ENCODE data around the gene APOL1.

Gene APOL1

GRCh38 chr22:36212901-36213300 is 40.0 kb upstream of the APOL1 start:
- TF ChIP-seq CTCF (IDR thresholded peaks at IDR 0.05; ENCODE audit: low read length), result no peak
- no peak for TF ChIP-seq EZH2 (IDR thresholded peaks at IDR 0.05; ENCODE audit: borderline replicate concordance, low read length)
- no peaks in the 10 kb centered on the region for H3K27me3 ChIP-seq (ENCODE audit: insufficient read depth, low read length)
- peaks cover 21% of the 10 kb centered on the region for H3K4me1 ChIP-seq (ENCODE audit: insufficient read depth, low read length, severe bottlenecking)
- H3K36me3 ChIP-seq (ENCODE audit: insufficient read depth, low read length), result 0 out of 2 replicates have a peak, but pooled peaks cover 3% of the 10 kb centered on the region
- no peaks in the 10 kb centered on the region for H3F3A ChIP-seq (ENCODE audit: insufficient read depth, low read length)
- no peak overlapping the region for H3K27ac ChIP-seq (ENCODE audit: low read depth, low read length, poor library complexity, severe bottlenecking)
- no peaks in the 10 kb centered on the region for H3K9me2 ChIP-seq (ENCODE audit: low read depth, low read length)
- H3K9ac ChIP-seq (ENCODE audit: low read length), result no peak overlapping the region
- H3K4me2 ChIP-seq (ENCODE audit: low read length), result no peak overlapping the region
- H4K20me1 ChIP-seq (ENCODE audit: insufficient read depth, low read length), result no peaks in the 10 kb centered on the region
- no peak overlapping the region for H3K4me3 ChIP-seq (ENCODE audit: low read depth, low read length, poor library complexity, severe bottlenecking)
- H2AFZ ChIP-seq (ENCODE audit: low read length), result no peak overlapping the region
- H3K9me3 ChIP-seq (ENCODE audit: low read length), result no peaks in the 10 kb centered on the region
- H3K79me2 ChIP-seq (ENCODE audit: insufficient read depth, low read length), result no peaks in the 10 kb centered on the region

GRCh38 chr22:36213586-36213985 is 39.3 kb upstream of the APOL1 start:
- Histone ChIP-seq H3K4me2 (ENCODE audit: low read length) (no peak overlapping the region), H3K27ac (ENCODE audit: low read depth, low read length, poor library complexity, severe bottlenecking) (no peak overlapping the region), H3K36me3 (ENCODE audit: insufficient read depth, low read length) (0 out of 2 replicates have a peak, but pooled peaks cover 3% of the 10 kb centered on the region), H3K9me3 (ENCODE audit: low read length) (no peaks in the 10 kb centered on the region), H3K4me3 (ENCODE audit: low read depth, low read length, poor library complexity, severe bottlenecking) (no peak overlapping the region), H3K27me3 (ENCODE audit: insufficient read depth, low read length) (no peaks in the 10 kb centered on the region), H3K9me2 (ENCODE audit: low read depth, low read length) (no peaks in the 10 kb centered on the region), H3K4me1 (ENCODE audit: insufficient read depth, low read length, severe bottlenecking) (peaks cover 21% of the 10 kb centered on the region), H3K9ac (ENCODE audit: low read length) (no peak overlapping the region), H3K79me2 (ENCODE audit: insufficient read depth, low read length) (no peaks in the 10 kb centered on the region), H2AFZ (ENCODE audit: low read length) (no peak overlapping the region), H3F3A (ENCODE audit: insufficient read depth, low read length) (no peaks in the 10 kb centered on the region), H4K20me1 (ENCODE audit: insufficient read depth, low read length) (no peaks in the 10 kb centered on the region)
- TF ChIP-seq EZH2 (IDR thresholded peaks at IDR 0.05; ENCODE audit: borderline replicate concordance, low read length) (no peak), CTCF (IDR thresholded peaks at IDR 0.05; ENCODE audit: low read length) (no peak)

GRCh38 chr22:36215981-36216380 is 37.0 kb upstream of the APOL1 start:
- Histone ChIP-seq H2AFZ (ENCODE audit: low read length) (no peak overlapping the region), H4K20me1 (ENCODE audit: insufficient read depth, low read length) (no peaks in the 10 kb centered on the region), H3K9me2 (ENCODE audit: low read depth, low read length) (no peaks in the 10 kb centered on the region), H3K4me2 (ENCODE audit: low read length) (no peak overlapping the region), H3K79me2 (ENCODE audit: insufficient read depth, low read length) (no peaks in the 10 kb centered on the region), H3F3A (ENCODE audit: insufficient read depth, low read length) (no peaks in the 10 kb centered on the region), H3K27ac (ENCODE audit: low read depth, low read length, poor library complexity, severe bottlenecking) (no peak overlapping the region), H3K4me1 (ENCODE audit: insufficient read depth, low read length, severe bottlenecking) (peaks cover 15% of the 10 kb centered on the region), H3K4me3 (ENCODE audit: low read depth, low read length, poor library complexity, severe bottlenecking) (no peak overlapping the region), H3K9ac (ENCODE audit: low read length) (no peak overlapping the region), H3K9me3 (ENCODE audit: low read length) (no peaks in the 10 kb centered on the region), H3K27me3 (ENCODE audit: insufficient read depth, low read length) (no peaks in the 10 kb centered on the region), H3K36me3 (ENCODE audit: insufficient read depth, low read length) (no peaks in the 10 kb centered on the region)
- TF ChIP-seq CTCF (IDR thresholded peaks at IDR 0.05; ENCODE audit: low read length), result no peak
- TF ChIP-seq EZH2 (IDR thresholded peaks at IDR 0.05; ENCODE audit: borderline replicate concordance, low read length), result no peak
